Right lobe of liver (tissue), 6 donors: Measurements from ENCODE around the gene IFNAR1. TPM values are rescaled to one million over a fixed set of nuclear protein-coding genes. Genes with fewer than 3 reads are reported as not detected.
A peak's percentile ranks its signal among the peaks of the same experiment; 100 is the strongest.

Source experiments
- ATAC-seq, 4 donors: fragments of 200-7000 bp; cut with Tn5 transposase; one replicate each; pipeline ENCODE4 v1.9.1; 2020; ENCODE audit warnings: mild to moderate bottlenecking in 4 of 4, moderate library complexity in 4 of 4
- DNase-seq, 3 donors: peaks; one replicate each; pipeline ENCODE4 v3.0.0-alpha.2; 2020
- H3K27ac ChIP-seq, 3 donors: fragments of 200-600 bp; one replicate each; pipeline ENCODE4 v1.8.0; 2022
- H3K27me3 ChIP-seq, 2 donors: fragments of 200-600 bp; one replicate each; pipeline ENCODE4 v1.8.0; 2022
- H3K36me3 ChIP-seq, 4 donors: fragments of 200-600 bp; sonication (generic) in 1 of 4; one replicate each; pipeline versions ENCODE4 v1.5.1 to v1.8.0; 2017 to 2022; ENCODE audit warnings: control low read depth in 1 of 4
- H3K4me1 ChIP-seq, 4 donors: fragments of 200-600 bp; sonication (generic) in 1 of 4; one replicate each; pipeline versions ENCODE4 v1.5.1 to v1.8.0; 2017 to 2022; ENCODE audit warnings: control low read depth in 1 of 4
- H3K4me3 ChIP-seq, 3 donors: fragments of 200-600 bp; one replicate each; pipeline ENCODE4 v1.8.0; 2022
- H3K9me3 ChIP-seq, 4 donors: fragments of 200-600 bp; sonication (generic) in 1 of 4; one replicate each; pipeline versions ENCODE4 v1.5.1 to v1.8.0; 2017 to 2022; ENCODE audit warnings: control low read depth in 1 of 4
- POLR2A ChIP-seq: fragments of 450-650 bp; IDR thresholded peaks from one replicate; pipeline ENCODE4 v1.6.1; 2017; ENCODE audit warnings: antibody characterized with exemption, mild to moderate bottlenecking
- WGBS: methylation state at CpG from one replicate; pipeline ENCODE4 v1.1.6; 2018; ENCODE audit warnings: low coverage, low lambda C conversion rate; ENCODE audit not compliant: insufficient coverage; ENCODE audit errors: missing lambda C conversion rate; 5-methylcytosine and 5-hydroxymethylcytosine counted together
- intact Hi-C, 2 donors: fragments of 100-400 bp; cut with DNase I; formaldehyde crosslinking; loops; one replicate each; pipeline versions ENCODE4 v1.11.2 to v1.14.1; 2022
- total RNA-seq, 6 experiments: library from RNA; depleted of rRNA in 2 of 6; stranded (reverse); fragments of >200 nt in 2 of 6; fragmentation: NEBNext Ultra II Directional in 3 of 6; extraction: Animal tissue kit (Norgen Biotek cat#: 25700) in 3 of 6; gene quantifications; one replicate each; pipeline versions ENCODE4 v1.1.0 to v1.2.4, GENCODE V29; 2016 to 2023
- TF ChIP-seq, protein P1 (sequence below), 4 donors: fragments of 200-600 bp in 3 of 4; fragments of 450-650 bp in 1 of 4; IDR thresholded peaks; one replicate each; pipeline versions ENCODE4 v1.5.1 to v1.8.0; 2016 to 2022; ENCODE audit warnings: antibody characterized with exemption in 4 of 4, mild to moderate bottlenecking in 2 of 4
- donor health status: DM: no; HTN: yes; CAD: no.
- donor health status: DM: no; HTN: no; CAD: no.
- donor health status: DM: no; HTN: no; CAD: no.
- donor health status: DM: no; HTN: yes; CAD: no.
- donor health status: DM: no; HTN: yes; CAD: no.

Gene IFNAR1
- total RNA-seq, 6 experiments from 2014 or later, result 31.6 to 68.2 (median 48.6) TPM

DNA sequence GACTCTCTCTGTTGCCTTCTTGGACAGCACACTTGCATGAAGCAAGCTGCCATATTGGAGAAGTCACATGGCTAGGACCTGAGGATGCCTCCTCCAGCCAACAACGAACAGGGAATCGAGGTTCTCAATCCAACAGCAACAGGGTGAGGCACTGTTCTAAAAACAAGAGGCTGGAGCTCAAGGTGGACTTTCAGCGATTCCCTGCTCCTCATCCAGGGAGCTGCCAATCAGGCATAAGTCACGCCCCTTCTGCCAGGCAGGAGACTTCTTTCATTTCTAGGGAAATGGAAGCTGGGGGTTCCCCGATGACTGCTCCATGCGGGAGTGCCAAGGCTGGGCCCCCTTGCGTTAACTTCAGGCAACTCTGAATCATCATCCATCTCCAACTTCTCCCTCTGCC, 22.7 kb upstream of the IFNAR1 start:
- 91% methylated on average over 5 of the region's 7 CpGs for WGBS
- peak overlapping the region in 2 of 3 donors; percentile 44 to 67 for H3K27ac ChIP-seq

DNA sequence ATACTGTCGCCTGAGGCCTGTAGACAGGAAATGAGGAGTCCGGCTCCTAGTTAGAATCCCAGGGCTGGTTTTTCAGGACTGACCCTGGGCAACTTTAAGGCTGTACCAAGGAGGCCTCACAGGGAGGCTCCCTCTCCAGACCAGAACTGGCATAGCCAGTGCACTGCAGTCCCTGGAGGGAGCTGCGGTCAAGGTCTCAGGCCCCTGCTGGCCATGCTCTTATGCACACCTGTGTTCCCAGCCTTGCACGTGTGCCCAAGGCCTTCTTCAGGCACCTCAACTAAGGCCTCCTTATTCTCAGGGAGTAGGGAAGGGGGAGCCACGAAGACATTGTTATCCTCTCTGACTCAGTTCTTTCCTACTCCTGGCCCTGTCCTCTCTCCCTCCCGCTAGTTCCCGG, 22.0 kb upstream of the IFNAR1 start:
- TF ChIP-seq, protein P1, sequence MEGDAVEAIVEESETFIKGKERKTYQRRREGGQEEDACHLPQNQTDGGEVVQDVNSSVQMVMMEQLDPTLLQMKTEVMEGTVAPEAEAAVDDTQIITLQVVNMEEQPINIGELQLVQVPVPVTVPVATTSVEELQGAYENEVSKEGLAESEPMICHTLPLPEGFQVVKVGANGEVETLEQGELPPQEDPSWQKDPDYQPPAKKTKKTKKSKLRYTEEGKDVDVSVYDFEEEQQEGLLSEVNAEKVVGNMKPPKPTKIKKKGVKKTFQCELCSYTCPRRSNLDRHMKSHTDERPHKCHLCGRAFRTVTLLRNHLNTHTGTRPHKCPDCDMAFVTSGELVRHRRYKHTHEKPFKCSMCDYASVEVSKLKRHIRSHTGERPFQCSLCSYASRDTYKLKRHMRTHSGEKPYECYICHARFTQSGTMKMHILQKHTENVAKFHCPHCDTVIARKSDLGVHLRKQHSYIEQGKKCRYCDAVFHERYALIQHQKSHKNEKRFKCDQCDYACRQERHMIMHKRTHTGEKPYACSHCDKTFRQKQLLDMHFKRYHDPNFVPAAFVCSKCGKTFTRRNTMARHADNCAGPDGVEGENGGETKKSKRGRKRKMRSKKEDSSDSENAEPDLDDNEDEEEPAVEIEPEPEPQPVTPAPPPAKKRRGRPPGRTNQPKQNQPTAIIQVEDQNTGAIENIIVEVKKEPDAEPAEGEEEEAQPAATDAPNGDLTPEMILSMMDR (IDR thresholded peaks at IDR 0.05), result no peak
- no peak for TF ChIP-seq POLR2A
- Histone ChIP-seq H3K27me3 (no peaks in the 10 kb centered on the region), H3K4me3 (no peak overlapping the region), H3K27ac (no peak overlapping the region), H3K4me1 (peaks cover 0 to 39% (median 15%) of the 10 kb centered on the region in 4 donors), H3K9me3 (no peaks in the 10 kb centered on the region), H3K36me3 (no peaks in the 10 kb centered on the region)
- no CpG with 5 or more reads among the region's 7 CpGs for WGBS
- intact Hi-C loops, result no loop called here
- no peak for ATAC-seq
- DNase-seq, result no peak

More for the DNA sequence above, 22.7 kb upstream of the IFNAR1 start:
- no peak for DNase-seq
- Histone ChIP-seq H3K36me3 (no peaks in the 10 kb centered on the region), H3K27me3 (no peaks in the 10 kb centered on the region), H3K4me3 (no peak overlapping the region), H3K4me1 (peaks cover 0 to 39% (median 15%) of the 10 kb centered on the region in 4 donors), H3K9me3 (no peaks in the 10 kb centered on the region)
- intact Hi-C loops, result no loop called here
- no peak for TF ChIP-seq POLR2A
- TF ChIP-seq, protein P1 (IDR thresholded peaks at IDR 0.05), result no peak
- ATAC-seq, result no peak

DNA sequence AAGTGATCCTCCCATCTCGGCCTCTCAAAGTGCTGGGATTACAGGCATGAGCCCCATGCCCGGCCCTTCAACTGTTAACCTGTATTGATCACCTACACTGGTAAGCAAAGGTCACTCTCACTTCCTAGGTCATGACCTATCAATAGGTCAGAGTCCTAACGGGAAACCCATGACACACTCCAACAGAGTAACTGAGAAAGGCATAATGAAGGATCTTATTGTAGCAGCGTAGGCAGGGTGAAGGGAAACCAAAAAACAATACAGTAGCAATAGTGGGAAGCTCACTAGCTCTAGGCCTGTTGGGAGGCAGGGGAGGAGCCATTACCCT, 19.5 kb upstream of the IFNAR1 start:
- TF ChIP-seq, protein P1 (IDR thresholded peaks at IDR 0.05), result no peak
- no peak for TF ChIP-seq POLR2A
- peak; percentile 81 to 93 (median 84) for ATAC-seq
- Histone ChIP-seq H3K9me3 (no peaks in the 10 kb centered on the region), H3K36me3 (no peaks in the 10 kb centered on the region), H3K4me3 (no peak overlapping the region), H3K4me1 (peaks cover 0 to 39% (median 15%) of the 10 kb centered on the region in 4 donors), H3K27me3 (no peaks in the 10 kb centered on the region), H3K27ac (peak overlapping the region; percentile 40 to 61 (median 58))
- 22% methylated on average over 4 of the region's 4 CpGs for WGBS
- DNase-seq, result peak in 1 of 3 donors; percentile 38
- intact Hi-C loops, result no loop called here

DNA sequence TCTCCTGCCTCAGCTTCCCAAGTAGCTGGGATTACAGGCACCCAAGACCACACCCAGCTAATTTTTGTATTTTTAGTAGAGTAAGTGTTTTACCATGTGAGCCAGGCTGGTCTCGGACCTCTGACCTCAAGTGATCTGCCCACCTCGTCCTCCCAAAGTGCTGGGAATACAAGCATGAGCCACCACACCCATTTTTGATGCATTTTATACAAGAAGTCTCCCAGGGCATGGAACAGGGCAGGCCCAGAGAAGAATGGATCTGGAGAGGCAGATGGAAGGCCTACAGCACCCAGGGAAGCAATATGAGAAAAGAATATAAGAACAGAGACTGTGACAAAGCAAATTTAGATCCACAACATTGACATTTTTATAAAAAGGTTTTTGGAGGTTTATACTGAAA, 18.8 kb upstream of the IFNAR1 start:
- no peaks in the 10 kb centered on the region for H3K27me3 ChIP-seq
- H3K9me3 ChIP-seq, result no peaks in the 10 kb centered on the region
- no peak overlapping the region for H3K4me3 ChIP-seq
- H3K27ac ChIP-seq, result peak overlapping the region in 2 of 3 donors; percentile 58 to 61
- no peak for DNase-seq
- 75% methylated on average over 2 of the region's 2 CpGs for WGBS
- H3K36me3 ChIP-seq, result no peaks in the 10 kb centered on the region
- TF ChIP-seq POLR2A, result no peak
- TF ChIP-seq, protein P1 (IDR thresholded peaks at IDR 0.05), result no peak
- ATAC-seq, result no peak
- intact Hi-C loops, result no loop called here
- peaks cover 0 to 32% (median 15%) of the 10 kb centered on the region in 4 donors for H3K4me1 ChIP-seq
